Stimulated activated CD4-positive, alpha-beta T cell treated with anti-CD3 and anti-CD28 coated beads, Interleukin-4, amount 100 ng/mL, for 4 hours (primary cell): ENCODE data around the gene TRAPPC5.

ENCODE experiments used
- DNase-seq, 2 experiments: peaks; one replicate each; pipeline ENCODE4 v3.0.0-alpha.2; 2020

The TRAPPC5 gene

DNA sequence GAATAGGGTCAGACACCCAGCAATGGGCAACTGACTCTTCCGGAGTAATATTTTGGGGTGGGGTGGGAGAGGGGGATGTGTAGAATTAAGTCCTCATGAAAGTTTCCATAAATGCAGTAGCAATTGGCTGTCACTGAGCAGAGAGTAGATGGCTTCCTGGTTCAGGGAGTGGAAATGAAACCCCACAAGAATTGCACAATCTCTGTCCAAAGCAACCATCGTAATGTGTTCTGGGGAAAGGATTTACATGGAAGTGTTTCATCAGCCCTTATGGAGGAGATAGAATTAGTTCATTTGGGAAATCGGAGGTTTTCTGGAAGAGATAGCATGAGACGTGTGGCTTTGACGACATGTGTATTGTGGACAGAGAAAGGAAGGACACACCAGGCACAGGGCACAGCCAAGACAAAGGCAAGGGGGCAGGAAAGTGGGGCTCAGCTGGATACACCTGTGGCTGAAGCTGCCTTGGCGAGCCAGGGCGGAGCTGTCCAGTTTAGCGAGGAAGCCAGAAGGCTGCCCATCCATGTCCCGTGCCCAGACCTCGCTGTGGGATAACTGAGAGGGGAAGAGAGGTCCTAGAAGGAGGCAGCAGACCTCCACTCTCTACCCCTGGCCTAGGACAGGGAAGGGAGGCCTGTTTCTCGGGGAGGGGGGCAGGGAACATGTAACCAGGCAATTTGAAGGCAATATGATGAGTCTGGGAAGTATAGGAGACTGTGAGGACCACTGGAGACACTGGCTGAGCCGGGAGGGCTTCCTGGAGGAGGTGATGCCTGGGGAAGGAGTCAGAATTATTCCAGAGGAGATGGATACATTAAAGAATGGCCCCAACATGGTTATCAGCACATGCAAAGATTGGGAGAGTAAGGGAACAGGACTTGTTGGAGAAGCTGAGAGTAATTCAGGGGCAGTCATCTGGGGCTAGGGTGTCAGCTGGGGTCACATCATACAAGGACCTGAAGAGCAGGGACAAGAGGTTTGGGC lies 53.9 kb downstream of the TRAPPC5 start:
- DNase-seq, result no peak

GRCh38 chr19:7736148-7736547 lies 55.5 kb downstream of the TRAPPC5 start:
- no peak for DNase-seq

DNA sequence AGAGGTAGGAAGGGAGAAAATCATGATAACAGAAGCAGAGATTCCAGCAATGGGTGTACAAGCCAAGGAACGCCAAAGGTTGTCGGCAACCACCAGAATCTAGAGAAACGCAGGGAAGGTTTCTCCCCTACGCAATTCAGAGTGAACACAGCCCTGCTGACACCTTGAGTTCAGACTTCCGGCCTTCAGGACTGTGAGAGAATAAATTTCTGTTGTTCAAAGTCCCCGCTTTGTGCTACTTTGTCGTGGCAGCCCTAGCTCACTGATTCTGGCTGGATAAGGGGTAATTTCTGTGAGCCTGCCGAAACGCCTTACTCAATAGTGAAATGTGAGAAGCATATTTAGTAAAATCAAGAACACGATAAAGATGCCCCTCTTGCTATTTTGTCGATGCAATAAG lies 56.6 kb downstream of the TRAPPC5 start:
- DNase-seq, result no peak
